ENCODE measurements around the gene EFNA5. TPM values are rescaled to one million over a fixed set of nuclear protein-coding genes. Genes with fewer than 3 reads are reported as not detected.

The EFNA5 gene
- total RNA-seq, 1 experiment from 2014 or later: 42.7 TPM

DNA sequence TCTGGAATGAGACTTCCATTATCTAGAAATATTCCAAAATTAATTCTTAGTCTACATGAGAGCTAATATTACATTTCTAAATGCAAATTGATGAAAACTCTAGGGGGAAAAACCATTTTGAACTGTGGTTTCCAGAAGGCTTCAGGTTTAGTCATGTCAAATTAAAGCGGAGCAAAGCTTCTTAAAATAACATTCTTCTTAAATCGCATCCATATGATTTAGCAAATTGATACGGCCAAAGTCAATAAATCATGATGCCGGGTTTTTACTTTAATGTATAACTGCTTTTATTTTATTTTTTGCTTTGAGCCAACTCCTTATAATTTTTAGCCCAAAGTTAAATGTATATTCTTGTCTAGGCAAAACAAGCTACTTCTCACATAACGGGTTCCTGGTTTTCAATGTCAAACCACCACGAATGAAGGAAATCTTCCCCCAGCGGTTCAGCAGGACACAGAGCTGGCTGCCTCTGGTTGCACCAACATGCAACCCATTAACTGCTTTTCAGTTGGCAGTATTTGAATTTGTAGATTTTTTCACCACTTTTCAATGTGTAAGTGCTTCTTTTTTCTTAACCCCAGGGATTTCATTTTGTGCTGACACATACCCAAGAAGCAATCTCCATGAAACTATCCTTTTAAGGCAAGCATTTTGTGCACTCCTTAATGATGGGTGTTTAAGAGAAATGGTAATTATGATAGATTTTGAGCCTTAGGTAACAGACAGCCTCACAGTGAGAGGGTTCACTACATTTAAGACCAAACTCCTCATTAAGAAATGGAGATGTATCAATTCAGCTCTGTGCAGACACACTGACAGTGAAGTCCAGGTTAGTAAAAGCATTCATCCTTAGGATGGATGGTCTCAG lies 35.5 kb downstream of the EFNA5 start:
- Histone ChIP-seq H3K9me2 (ENCODE audit: insufficient read depth) (no peaks in the 10 kb centered on the region), H3K4me3 (no peak overlapping the region), H2AFZ (no peak overlapping the region), H3K36me3 (ENCODE audit: low read depth) (peaks cover 19% of the 10 kb centered on the region), H3K79me2 (ENCODE audit: low read depth) (peaks cover 97% of the 10 kb centered on the region), H3K27me3 (ENCODE audit: insufficient read depth, low read depth) (no peaks in the 10 kb centered on the region), H3K4me2 (no peak overlapping the region), H3K4me1 (replicated peaks; ENCODE audit: insufficient read depth) (peaks cover 11% of the 10 kb centered on the region; the same call in 1 of the 2 replicates), H3K27ac (no peak overlapping the region), H4K20me1 (ENCODE audit: insufficient read depth) (peaks cover 24% of the 10 kb centered on the region), H3F3A (ENCODE audit: insufficient read depth, low read depth) (no peaks in the 10 kb centered on the region), H3K9me3 (ENCODE audit: insufficient read depth, low read depth) (no peaks in the 10 kb centered on the region)
- DNase-seq: no peak
- intact Hi-C loops (cut with micrococcal nuclease; ENCODE audit: unreplicated experiment): no loop called here
- BruUV-seq (replicated peaks): no TSS peak
- POLR2A ChIA-PET (ENCODE audit: unreplicated experiment): no interaction called here
- no peak for TF ChIP-seq EZH2 (IDR thresholded peaks at IDR 0.05; ENCODE audit: low read depth)
- TF ChIP-seq, protein P1, sequence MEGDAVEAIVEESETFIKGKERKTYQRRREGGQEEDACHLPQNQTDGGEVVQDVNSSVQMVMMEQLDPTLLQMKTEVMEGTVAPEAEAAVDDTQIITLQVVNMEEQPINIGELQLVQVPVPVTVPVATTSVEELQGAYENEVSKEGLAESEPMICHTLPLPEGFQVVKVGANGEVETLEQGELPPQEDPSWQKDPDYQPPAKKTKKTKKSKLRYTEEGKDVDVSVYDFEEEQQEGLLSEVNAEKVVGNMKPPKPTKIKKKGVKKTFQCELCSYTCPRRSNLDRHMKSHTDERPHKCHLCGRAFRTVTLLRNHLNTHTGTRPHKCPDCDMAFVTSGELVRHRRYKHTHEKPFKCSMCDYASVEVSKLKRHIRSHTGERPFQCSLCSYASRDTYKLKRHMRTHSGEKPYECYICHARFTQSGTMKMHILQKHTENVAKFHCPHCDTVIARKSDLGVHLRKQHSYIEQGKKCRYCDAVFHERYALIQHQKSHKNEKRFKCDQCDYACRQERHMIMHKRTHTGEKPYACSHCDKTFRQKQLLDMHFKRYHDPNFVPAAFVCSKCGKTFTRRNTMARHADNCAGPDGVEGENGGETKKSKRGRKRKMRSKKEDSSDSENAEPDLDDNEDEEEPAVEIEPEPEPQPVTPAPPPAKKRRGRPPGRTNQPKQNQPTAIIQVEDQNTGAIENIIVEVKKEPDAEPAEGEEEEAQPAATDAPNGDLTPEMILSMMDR (conservative IDR thresholded peaks at IDR 0.05): no peak
- CTCF ChIA-PET: no interaction called here

DNA sequence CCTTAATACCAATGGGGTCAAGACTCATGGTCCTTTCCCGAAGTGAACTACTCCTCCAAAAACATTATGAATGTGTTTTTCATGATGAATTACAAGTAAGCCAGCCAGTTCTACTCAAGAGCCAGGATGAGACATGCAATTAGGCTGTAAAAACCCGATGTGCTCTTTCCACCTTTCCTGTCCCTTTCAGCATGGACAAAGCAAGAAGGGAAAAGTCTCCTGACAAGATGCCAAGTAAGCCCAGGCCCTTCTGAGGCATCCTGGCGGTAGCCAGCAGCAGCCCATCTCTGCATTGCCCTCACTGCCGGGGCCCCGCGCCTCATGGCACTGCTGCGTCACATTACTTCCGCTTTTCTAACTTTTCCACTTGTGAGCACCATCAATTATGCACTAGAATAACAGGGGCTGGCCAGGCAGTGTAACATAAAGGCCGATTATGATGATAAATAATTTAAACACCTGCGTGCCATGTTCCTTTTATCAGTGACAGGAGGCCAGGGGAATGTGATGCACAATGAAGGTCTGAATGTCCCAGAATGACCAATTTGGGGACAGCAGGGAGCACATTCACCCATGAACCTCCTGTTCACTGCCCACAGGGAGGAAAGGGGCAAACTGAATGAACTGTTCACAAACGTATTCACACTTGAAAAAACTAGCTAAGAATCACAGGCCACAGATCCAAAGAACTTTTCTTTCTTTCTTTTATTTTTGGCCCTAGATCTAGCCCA lies 37.4 kb downstream of the EFNA5 start:
- no peaks in the 10 kb centered on the region for H3K9me2 ChIP-seq (ENCODE audit: insufficient read depth)
- H3K36me3 ChIP-seq (ENCODE audit: low read depth): peaks cover 19% of the 10 kb centered on the region
- H3K27ac ChIP-seq: no peak overlapping the region
- H2AFZ ChIP-seq: no peak overlapping the region
- H3K4me2 ChIP-seq: no peak overlapping the region
- ChIA-PET POLR2A (ENCODE audit: unreplicated experiment) (no interaction called here), CTCF (no interaction called here)
- no TSS peak for BruUV-seq (replicated peaks)
- H3F3A ChIP-seq (ENCODE audit: insufficient read depth, low read depth): no peaks in the 10 kb centered on the region
- no peak for DNase-seq
- intact Hi-C loops (cut with micrococcal nuclease; ENCODE audit: unreplicated experiment): no loop called here
- H3K79me2 ChIP-seq (ENCODE audit: low read depth): peaks cover 97% of the 10 kb centered on the region
- TF ChIP-seq, protein P1 (conservative IDR thresholded peaks at IDR 0.05): no peak
- no peak for TF ChIP-seq EZH2 (IDR thresholded peaks at IDR 0.05; ENCODE audit: low read depth)
- H3K9me3 ChIP-seq (ENCODE audit: insufficient read depth, low read depth): no peaks in the 10 kb centered on the region; the same call in 1 of the 2 replicates
- no peak overlapping the region for H3K4me3 ChIP-seq
- H4K20me1 ChIP-seq (ENCODE audit: insufficient read depth): peaks cover 20% of the 10 kb centered on the region
- H3K27me3 ChIP-seq (ENCODE audit: insufficient read depth, low read depth): no peaks in the 10 kb centered on the region
- peaks cover 12% of the 10 kb centered on the region; the same call in 1 of the 2 replicates for H3K4me1 ChIP-seq (replicated peaks; ENCODE audit: insufficient read depth)

DNA sequence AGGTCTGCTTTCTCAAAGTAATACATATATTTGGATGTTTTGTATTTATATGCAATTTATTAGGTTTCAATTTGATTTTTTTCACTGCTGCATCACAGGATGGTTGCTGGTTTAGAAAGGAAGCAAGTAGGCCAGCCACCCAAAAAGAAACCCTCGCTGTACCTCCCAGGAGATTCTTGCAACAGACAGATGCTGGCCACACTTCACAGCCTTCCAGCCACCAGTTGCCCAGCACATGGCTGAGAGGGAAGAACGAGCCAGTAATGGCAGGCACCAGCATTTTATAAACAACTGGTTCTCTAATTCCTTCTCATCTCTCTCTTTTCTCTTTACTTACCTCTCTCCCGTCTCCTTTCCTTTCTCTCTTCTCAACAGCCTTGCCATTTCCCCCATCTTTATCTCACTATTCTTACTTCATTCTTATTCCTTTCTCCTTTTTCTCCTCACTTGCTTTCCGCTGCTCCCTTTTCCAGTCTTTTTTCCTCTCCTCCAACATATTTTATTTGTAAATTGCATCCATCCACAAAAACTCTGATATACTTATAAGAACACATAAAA lies 38.9 kb downstream of the EFNA5 start:
- TF ChIP-seq, protein P1 (conservative IDR thresholded peaks at IDR 0.05): no peak
- no peak for TF ChIP-seq EZH2 (IDR thresholded peaks at IDR 0.05; ENCODE audit: low read depth)
- no peaks in the 10 kb centered on the region for H3F3A ChIP-seq (ENCODE audit: insufficient read depth, low read depth)
- ChIA-PET POLR2A (ENCODE audit: unreplicated experiment) (no interaction called here), CTCF (no interaction called here)
- BruUV-seq (replicated peaks): no TSS peak
- H3K4me1 ChIP-seq (replicated peaks; ENCODE audit: insufficient read depth): peaks cover 12% of the 10 kb centered on the region; the same call in 1 of the 2 replicates
- H3K27ac ChIP-seq: peak overlapping the region; percentile 14; the same call in 1 of the 2 replicates
- H3K79me2 ChIP-seq (ENCODE audit: low read depth): peaks cover 99% of the 10 kb centered on the region
- H3K27me3 ChIP-seq (ENCODE audit: insufficient read depth, low read depth): no peaks in the 10 kb centered on the region
- peaks cover 17% of the 10 kb centered on the region for H4K20me1 ChIP-seq (ENCODE audit: insufficient read depth)
- no peak for DNase-seq
- H3K36me3 ChIP-seq (ENCODE audit: low read depth): peaks cover 20% of the 10 kb centered on the region
- H3K9me3 ChIP-seq (ENCODE audit: insufficient read depth, low read depth): no peaks in the 10 kb centered on the region; the same call in 1 of the 2 replicates
- H2AFZ ChIP-seq: no peak overlapping the region
- intact Hi-C loops (cut with micrococcal nuclease; ENCODE audit: unreplicated experiment): no loop called here
- H3K4me3 ChIP-seq: no peak overlapping the region
- no peaks in the 10 kb centered on the region for H3K9me2 ChIP-seq (ENCODE audit: insufficient read depth)
- H3K4me2 ChIP-seq: no peak overlapping the region

Measured in PC-9 (cell line).